Measurements from ENCODE around the gene IFNA10.
"Not testable (repeated sequence)": the region's sequence is repeated elsewhere in the genome, so short reads cannot be mapped to it uniquely, and the experiment has no call there.

The IFNA10 gene

DNA sequence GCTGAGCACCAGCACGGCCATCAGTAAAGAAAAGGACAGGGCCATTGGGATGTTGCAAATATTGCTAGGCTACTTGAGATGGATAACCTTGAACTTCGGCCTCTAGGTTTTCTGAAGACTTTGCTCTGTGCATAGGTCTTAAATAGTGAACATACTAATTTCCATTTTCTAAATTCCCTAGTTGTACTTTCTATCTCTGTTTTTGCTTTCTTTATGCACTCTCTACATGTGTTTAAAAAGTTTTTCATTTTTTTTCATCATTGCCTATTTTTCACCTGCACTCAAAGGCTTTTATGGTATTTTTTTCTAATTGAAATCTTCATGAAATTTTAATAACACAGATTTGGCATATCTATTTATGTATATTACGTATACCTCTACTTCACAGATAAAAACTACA, 19.5 kb downstream of the IFNA10 start, which contains the start of gene IFNA4:
Gene IFNA4 (minus strand): TSS at position 101 of the 400 bp plus-strand sequence. CDS start 56 bp downstream, at position 45.
- not testable (repeated sequence) for DNase-seq

DNA sequence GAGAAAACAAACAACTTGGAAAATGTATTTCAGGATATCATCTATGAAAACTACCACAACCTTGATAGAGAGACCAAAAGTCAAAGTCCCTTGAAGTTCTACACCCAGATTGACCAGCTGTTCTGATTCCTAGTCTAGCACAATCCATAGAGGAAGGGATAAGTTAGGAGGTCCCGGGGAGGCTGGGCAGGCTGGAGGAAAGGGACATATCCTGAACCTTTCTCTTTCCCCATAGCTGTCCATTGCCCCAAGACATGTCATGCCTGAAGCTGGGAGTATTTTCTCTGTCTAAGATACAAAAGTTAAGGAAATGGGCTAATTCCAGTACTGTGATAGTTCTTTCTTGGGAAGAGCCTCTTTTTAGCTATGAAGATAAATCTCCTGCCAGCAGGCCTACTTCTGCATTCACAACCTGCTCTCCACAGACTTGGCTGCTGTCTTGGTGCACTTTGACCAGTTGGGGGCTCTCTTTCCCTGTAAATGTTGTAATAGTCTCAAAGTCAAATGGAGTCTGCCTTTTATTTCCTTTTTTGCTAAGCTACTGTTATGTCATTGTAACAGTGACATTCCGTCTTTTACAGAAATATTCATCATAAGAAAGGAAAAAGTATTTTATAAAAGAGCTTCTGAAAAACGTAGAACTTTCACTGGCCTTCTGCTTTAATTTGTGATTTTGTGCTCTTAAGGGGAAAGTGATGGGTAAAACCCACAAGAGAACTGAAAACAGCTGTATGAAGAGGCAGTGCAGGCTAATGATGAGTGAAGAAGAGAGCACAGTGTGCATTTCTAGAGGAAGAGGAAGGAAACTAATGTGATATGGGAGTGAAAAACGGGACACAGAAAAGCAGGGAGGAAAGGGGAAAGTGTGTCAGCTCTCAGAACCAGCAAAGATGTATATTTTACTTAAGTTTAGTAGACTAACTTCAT, 23.9 kb downstream of the IFNA10 start:
- DNase-seq = peak in 2 of 6 experiments; percentile 3 to 8

DNA sequence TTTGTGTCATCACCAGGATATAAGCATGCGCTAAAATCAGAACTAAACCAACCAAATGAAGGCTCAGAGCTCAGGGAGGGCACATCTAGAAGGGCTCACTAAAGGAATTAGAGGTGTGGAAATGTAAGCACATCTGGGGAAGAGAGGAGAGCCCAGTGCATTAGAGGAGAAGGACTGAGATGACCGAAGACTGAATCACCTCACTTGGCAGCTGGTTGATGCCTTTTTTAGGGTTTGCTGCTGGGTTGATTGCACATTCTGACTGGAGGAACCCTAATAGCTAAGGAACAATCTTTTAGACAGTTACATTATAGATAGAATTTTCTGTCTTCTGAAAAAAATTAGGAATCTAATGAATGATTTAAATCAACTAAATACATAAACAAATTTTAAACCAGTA, 32.3 kb downstream of the IFNA10 start:
- DNase-seq = no peak

DNA sequence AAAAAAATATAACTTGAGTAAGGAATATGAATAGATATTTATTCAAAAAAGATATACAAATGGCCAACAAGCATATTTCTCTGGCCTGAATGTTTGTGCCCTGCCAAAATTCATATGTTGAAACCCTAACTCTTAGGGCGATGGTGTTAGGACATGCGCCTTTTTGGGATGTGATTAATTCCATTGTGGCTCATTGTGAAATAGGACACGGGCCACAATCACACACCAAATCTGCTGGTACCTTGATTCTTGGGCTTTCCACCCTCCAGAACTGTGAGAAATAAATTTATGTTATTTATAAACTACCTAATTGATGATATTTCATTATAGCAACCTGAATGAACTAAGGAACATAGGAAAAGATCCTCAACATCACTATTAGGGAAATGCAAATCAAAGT, 34.8 kb downstream of the IFNA10 start:
- DNase-seq = no peak

DNA sequence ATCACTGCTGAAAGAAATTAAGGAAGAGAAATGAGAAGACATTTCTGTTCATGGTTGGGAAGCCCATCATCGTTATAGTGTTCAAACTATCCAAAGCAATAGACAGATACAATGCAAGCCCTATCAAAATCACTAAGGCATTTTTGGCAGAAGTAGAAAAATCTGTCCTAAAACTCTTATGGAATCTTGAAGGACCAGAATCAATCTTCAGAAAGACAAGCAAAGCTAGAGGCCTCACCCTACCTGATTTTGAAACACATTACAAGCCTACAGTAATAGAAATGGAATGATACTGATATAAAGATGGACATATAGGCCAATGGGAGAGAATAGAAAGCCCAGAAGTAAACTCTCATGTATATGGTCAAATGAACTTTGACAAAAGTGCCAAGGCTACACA, 35.6 kb downstream of the IFNA10 start:
- no peak for DNase-seq

DNA sequence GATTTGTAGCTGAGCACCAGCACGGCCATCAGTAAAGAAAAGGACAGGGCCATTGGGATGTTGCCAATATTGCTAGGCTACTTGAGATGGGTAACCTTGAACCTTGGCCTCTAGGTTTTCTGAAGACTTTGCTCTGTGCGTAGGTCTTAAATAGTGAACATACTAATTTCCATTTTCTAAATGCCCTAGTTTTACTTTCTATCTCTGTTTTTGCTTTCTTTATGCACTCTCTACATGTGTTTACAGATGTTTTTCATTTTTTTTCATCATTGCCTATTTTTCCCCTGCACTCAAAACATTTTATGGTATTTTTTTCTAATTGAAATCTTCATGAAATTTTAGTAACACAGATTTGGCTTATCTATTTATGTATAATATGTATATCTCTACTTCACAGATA, 40.4 kb downstream of the IFNA10 start, which contains the start of gene IFNA21:
Gene IFNA21 (minus strand): TSS at position 101 of the 400 bp plus-strand sequence. CDS start 48 bp downstream, at position 53.
- DNase-seq = not testable (repeated sequence)

DNA sequence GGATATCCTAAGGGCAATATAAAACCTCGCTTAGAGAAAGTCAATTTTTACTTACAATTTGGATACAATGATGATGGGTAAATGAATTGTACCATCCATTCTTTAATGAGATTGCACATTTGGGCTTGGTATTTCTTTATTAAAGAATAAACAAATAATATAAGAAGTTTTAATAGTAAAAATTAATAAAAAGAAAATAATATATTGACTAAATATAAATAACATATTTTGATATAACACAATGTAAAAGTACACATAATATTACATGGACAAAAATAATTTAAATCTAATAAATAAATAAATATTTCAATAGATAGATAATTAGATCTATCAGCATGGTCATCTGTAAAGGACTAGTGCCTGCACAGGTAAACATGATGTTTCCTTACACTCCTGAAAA, 41.4 kb downstream of the IFNA10 start:
- DNase-seq = no peak

DNA sequence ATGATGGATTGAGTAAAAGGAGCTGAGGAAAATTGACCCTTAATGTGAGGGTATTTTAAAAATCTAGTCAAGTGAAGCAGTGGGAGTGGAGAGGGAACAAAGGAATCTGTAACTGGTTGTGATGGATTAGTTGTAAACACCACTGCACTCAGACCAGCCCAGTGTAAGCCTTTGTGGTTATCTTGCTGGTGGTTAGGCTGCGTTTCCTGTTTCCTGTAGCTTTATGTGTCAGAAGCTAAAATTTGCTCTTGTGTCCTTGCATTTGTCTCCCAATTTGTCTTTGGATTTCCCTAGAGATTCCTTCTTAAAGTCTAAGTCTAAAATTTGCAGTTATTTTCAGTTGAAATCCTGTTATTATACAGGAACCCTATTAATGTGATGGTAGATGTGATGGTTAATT, 46.8 kb downstream of the IFNA10 start:
- DNase-seq = no peak
